SK-N-SH treated with all-trans-retinoic acid at 6 μM for 48 hours (cell line): ENCODE results near the gene SLC44A2.

Experiments
- ATAC-seq: fragments of 200-7000 bp; cut with Tn5 transposase; 3 replicates; pipeline ENCODE4 v1.9.1; 2020; ENCODE audit warnings: mild to moderate bottlenecking, moderate library complexity
- ARNTL ChIP-seq: fragments of 450-650 bp; formaldehyde crosslinking; IDR thresholded peaks from 2 replicates; pipeline ENCODE4 v1.5.0; 2020; ENCODE audit warnings: low read depth, mild to moderate bottlenecking, moderate library complexity, borderline replicate concordance
- BACH2 ChIP-seq: fragments of 250-450 bp; sonication (Bioruptor Pico); IDR thresholded peaks from 2 replicates; pipeline ENCODE4 v1.9.0; 2021; ENCODE audit warnings: mild to moderate bottlenecking, borderline replicate concordance
- CSDC2 ChIP-seq: fragments of 250-450 bp; sonication (Bioruptor Pico); IDR thresholded peaks from 2 replicates; pipeline ENCODE4 v1.5.0; 2020; ENCODE audit warnings: mild to moderate bottlenecking, moderate library complexity
- ESRRG ChIP-seq: fragments of 250-450 bp; sonication (Bioruptor Pico); IDR thresholded peaks from 2 replicates; pipeline ENCODE4 v1.6.1; 2021; ENCODE audit warnings: mild to moderate bottlenecking
- GLIS3 ChIP-seq: fragments of 250-450 bp; sonication (Bioruptor Pico); IDR thresholded peaks from 2 replicates; pipeline ENCODE4 v1.5.0; 2020; ENCODE audit warnings: mild to moderate bottlenecking, moderate library complexity
- ISL1 ChIP-seq: fragments of 250-450 bp; sonication (Bioruptor Pico); IDR thresholded peaks from 2 replicates; pipeline ENCODE4 v2.1.2; 2022; ENCODE audit warnings: mild to moderate bottlenecking, moderate library complexity
- OSR1 ChIP-seq: fragments of 250-450 bp; sonication (Bioruptor Pico); IDR thresholded peaks from 2 replicates; pipeline ENCODE4 v1.8.0; 2022; ENCODE audit warnings: moderate library complexity, mild to moderate bottlenecking, inconsistent platforms
- PPARA ChIP-seq: fragments of 250-450 bp; sonication (Bioruptor Pico); IDR thresholded peaks from 2 replicates; pipeline ENCODE4 v1.5.0; 2020; ENCODE audit warnings: mild to moderate bottlenecking, borderline replicate concordance
- SNAI2 ChIP-seq: fragments of 250-450 bp; sonication (Bioruptor Pico); IDR thresholded peaks from 2 replicates; pipeline ENCODE4 v1.5.0; 2020; ENCODE audit warnings: mild to moderate bottlenecking, moderate library complexity
- TCF4 ChIP-seq: fragments of 250-450 bp; sonication (Bioruptor Pico); IDR thresholded peaks from 2 replicates; pipeline ENCODE4 v1.8.0; 2021; ENCODE audit warnings: mild to moderate bottlenecking, moderate library complexity, borderline replicate concordance
- TOX ChIP-seq: fragments of 250-450 bp; sonication (Bioruptor Pico); IDR thresholded peaks from 2 replicates; pipeline ENCODE4 v1.8.0; 2021; ENCODE audit warnings: mild to moderate bottlenecking, moderate library complexity, borderline replicate concordance
- ZC3H10 ChIP-seq: fragments of 250-450 bp; sonication (Bioruptor Pico); IDR thresholded peaks from 2 replicates; pipeline ENCODE4 v1.5.1; 2021; ENCODE audit warnings: mild to moderate bottlenecking, moderate library complexity
- ZFP3 ChIP-seq: fragments of 250-450 bp; sonication (Bioruptor Pico); IDR thresholded peaks from 2 replicates; pipeline ENCODE4 v1.5.0; 2020; ENCODE audit warnings: mild to moderate bottlenecking, moderate library complexity
- ZFP30 ChIP-seq: fragments of 450-650 bp; formaldehyde crosslinking; IDR thresholded peaks from 2 replicates; pipeline ENCODE4 v1.5.0; 2022; ENCODE audit warnings: mild to moderate bottlenecking, moderate library complexity
- ZNF565 ChIP-seq: fragments of 450-650 bp; formaldehyde crosslinking; conservative IDR thresholded peaks from 2 replicates; pipeline ENCODE4 v1.5.0; 2020; ENCODE audit warnings: low read depth, mild to moderate bottlenecking, moderate library complexity
- ZNF70 ChIP-seq: fragments of 450-650 bp; formaldehyde crosslinking; IDR thresholded peaks from 2 replicates; pipeline ENCODE4 v1.5.0; 2020; ENCODE audit warnings: mild to moderate bottlenecking, moderate library complexity
- ZNF8 ChIP-seq: fragments of 450-650 bp; formaldehyde crosslinking; IDR thresholded peaks from 2 replicates; pipeline ENCODE4 v1.5.0; 2020; ENCODE audit warnings: mild to moderate bottlenecking, moderate library complexity
- TF ChIP-seq, protein P1 (sequence below): fragments of 250-450 bp; sonication (Bioruptor Pico); IDR thresholded peaks from 2 replicates; pipeline ENCODE4 v1.8.0; 2021; ENCODE audit warnings: low read depth, mild to moderate bottlenecking, moderate library complexity, borderline replicate concordance
- TF ChIP-seq, protein P2 (sequence below): fragments of 250-450 bp; sonication (Bioruptor Pico); IDR thresholded peaks from 2 replicates; pipeline ENCODE4 v1.5.1; 2020; ENCODE audit warnings: low read depth, mild to moderate bottlenecking, moderate library complexity
- TF ChIP-seq, protein P3 (sequence below): fragments of 250-450 bp; sonication (Bioruptor Pico); IDR thresholded peaks from 2 replicates; pipeline ENCODE4 v1.5.0; 2020; ENCODE audit warnings: mild to moderate bottlenecking, moderate library complexity
- TF ChIP-seq, protein P4 (sequence below): fragments of 250-450 bp; sonication (Bioruptor Pico); IDR thresholded peaks from 2 replicates; pipeline ENCODE4 v1.5.1; 2021; ENCODE audit warnings: mild to moderate bottlenecking, moderate library complexity
- TF ChIP-seq, protein P5 (sequence below): fragments of 250-450 bp; sonication (Bioruptor Pico); IDR thresholded peaks from 2 replicates; pipeline ENCODE4 v1.8.0; 2020; ENCODE audit warnings: mild to moderate bottlenecking, moderate library complexity, borderline replicate concordance

The SLC44A2 gene

DNA sequence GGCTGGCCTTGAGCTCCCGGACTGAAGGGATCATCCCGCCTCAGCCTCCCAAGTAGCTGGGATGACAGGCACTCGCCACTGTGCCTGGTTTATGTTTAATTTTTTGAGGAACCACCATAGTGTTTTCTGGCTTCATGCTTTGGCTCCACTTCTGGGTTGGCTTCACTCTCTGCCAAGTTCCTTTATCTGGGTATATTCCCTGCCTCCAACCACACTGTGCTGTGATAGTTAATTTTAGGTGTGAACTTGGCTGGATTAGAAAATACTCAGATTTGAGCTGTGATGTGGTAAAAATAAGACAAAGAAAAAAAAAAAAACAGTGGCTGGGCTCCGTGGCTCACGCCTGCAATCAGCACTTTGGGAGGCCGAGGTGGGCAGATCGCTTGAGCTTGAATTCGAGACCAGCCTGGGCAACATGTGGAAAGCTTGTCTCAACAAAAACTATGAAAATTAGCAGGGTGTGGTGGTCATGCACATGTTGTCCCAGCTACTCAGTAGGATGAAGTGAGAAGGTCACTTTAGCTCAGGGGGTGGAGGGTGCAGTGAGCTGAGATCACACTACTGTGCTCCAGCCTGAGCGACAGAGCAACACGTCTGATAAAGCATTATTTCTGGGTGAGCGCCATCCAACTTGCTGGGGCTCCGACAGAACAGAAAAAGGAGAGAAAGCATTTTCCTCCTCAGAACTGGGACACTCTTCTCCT lies 21.3 kb downstream of the SLC44A2 start (continued):
- TF ChIP-seq, protein P1, sequence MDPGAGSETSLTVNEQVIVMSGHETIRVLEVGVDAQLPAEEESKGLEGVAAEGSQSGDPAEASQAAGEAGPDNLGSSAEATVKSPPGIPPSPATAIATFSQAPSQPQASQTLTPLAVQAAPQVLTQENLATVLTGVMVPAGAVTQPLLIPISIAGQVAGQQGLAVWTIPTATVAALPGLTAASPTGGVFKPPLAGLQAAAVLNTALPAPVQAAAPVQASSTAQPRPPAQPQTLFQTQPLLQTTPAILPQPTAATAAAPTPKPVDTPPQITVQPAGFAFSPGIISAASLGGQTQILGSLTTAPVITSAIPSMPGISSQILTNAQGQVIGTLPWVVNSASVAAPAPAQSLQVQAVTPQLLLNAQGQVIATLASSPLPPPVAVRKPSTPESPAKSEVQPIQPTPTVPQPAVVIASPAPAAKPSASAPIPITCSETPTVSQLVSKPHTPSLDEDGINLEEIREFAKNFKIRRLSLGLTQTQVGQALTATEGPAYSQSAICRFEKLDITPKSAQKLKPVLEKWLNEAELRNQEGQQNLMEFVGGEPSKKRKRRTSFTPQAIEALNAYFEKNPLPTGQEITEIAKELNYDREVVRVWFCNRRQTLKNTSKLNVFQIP (CRISPR knock-in tag) = no peak
- TF ChIP-seq, all 23 proteins: peak for 0

DNA sequence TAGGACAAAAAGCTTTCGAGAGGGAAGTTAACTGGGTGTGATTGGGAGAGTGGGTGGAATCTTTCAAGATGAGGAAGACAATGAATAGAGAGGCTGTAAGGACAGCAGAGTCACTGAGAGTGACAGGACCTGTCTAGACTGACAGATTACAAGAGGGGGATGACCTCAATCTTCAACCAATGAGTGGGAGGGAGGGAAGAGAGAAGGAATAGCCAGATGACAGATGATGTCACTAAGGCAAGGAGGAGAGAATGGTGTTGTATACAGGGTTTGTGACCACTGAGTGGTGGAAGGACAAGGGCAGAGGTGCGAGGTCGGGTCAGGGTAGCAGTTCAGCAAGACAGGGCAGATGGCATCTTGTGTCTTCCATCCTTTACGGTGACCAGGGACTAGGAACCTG lies 23.0 kb downstream of the SLC44A2 start:
- TF ChIP-seq CSDC2 (CRISPR knock-in tag) = no peak
- no peak for TF ChIP-seq ZNF70 (CRISPR knock-in tag)
- TF ChIP-seq TCF4 (CRISPR knock-in tag) = no peak
- TF ChIP-seq ZC3H10 (CRISPR knock-in tag) = no peak
- TF ChIP-seq ESRRG (CRISPR knock-in tag) = no peak
- TF ChIP-seq, protein P2, sequence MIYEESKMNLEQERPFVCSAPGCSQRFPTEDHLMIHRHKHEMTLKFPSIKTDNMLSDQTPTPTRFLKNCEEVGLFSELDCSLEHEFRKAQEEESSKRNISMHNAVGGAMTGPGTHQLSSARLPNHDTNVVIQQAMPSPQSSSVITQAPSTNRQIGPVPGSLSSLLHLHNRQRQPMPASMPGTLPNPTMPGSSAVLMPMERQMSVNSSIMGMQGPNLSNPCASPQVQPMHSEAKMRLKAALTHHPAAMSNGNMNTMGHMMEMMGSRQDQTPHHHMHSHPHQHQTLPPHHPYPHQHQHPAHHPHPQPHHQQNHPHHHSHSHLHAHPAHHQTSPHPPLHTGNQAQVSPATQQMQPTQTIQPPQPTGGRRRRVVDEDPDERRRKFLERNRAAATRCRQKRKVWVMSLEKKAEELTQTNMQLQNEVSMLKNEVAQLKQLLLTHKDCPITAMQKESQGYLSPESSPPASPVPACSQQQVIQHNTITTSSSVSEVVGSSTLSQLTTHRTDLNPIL (CRISPR knock-in tag) = no peak
- TF ChIP-seq, protein P3, sequence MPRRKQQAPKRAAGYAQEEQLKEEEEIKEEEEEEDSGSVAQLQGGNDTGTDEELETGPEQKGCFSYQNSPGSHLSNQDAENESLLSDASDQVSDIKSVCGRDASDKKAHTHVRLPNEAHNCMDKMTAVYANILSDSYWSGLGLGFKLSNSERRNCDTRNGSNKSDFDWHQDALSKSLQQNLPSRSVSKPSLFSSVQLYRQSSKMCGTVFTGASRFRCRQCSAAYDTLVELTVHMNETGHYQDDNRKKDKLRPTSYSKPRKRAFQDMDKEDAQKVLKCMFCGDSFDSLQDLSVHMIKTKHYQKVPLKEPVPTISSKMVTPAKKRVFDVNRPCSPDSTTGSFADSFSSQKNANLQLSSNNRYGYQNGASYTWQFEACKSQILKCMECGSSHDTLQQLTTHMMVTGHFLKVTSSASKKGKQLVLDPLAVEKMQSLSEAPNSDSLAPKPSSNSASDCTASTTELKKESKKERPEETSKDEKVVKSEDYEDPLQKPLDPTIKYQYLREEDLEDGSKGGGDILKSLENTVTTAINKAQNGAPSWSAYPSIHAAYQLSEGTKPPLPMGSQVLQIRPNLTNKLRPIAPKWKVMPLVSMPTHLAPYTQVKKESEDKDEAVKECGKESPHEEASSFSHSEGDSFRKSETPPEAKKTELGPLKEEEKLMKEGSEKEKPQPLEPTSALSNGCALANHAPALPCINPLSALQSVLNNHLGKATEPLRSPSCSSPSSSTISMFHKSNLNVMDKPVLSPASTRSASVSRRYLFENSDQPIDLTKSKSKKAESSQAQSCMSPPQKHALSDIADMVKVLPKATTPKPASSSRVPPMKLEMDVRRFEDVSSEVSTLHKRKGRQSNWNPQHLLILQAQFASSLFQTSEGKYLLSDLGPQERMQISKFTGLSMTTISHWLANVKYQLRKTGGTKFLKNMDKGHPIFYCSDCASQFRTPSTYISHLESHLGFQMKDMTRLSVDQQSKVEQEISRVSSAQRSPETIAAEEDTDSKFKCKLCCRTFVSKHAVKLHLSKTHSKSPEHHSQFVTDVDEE (CRISPR knock-in tag) = no peak
- no peak for TF ChIP-seq ZNF565 (CRISPR knock-in tag)
- TF ChIP-seq, protein P4, sequence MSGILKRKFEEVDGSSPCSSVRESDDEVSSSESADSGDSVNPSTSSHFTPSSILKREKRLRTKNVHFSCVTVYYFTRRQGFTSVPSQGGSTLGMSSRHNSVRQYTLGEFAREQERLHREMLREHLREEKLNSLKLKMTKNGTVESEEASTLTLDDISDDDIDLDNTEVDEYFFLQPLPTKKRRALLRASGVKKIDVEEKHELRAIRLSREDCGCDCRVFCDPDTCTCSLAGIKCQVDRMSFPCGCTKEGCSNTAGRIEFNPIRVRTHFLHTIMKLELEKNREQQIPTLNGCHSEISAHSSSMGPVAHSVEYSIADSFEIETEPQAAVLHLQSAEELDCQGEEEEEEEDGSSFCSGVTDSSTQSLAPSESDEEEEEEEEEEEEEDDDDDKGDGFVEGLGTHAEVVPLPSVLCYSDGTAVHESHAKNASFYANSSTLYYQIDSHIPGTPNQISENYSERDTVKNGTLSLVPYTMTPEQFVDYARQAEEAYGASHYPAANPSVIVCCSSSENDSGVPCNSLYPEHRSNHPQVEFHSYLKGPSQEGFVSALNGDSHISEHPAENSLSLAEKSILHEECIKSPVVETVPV = no peak
- TF ChIP-seq ZNF8 = no peak
- no peak for TF ChIP-seq ZFP30 (CRISPR knock-in tag)
- TF ChIP-seq, protein P1 (CRISPR knock-in tag) = no peak
- no peak for TF ChIP-seq ISL1 (CRISPR knock-in tag)
- TF ChIP-seq BACH2 (CRISPR knock-in tag) = no peak
- no peak for TF ChIP-seq TOX (CRISPR knock-in tag)
- TF ChIP-seq, protein P5, sequence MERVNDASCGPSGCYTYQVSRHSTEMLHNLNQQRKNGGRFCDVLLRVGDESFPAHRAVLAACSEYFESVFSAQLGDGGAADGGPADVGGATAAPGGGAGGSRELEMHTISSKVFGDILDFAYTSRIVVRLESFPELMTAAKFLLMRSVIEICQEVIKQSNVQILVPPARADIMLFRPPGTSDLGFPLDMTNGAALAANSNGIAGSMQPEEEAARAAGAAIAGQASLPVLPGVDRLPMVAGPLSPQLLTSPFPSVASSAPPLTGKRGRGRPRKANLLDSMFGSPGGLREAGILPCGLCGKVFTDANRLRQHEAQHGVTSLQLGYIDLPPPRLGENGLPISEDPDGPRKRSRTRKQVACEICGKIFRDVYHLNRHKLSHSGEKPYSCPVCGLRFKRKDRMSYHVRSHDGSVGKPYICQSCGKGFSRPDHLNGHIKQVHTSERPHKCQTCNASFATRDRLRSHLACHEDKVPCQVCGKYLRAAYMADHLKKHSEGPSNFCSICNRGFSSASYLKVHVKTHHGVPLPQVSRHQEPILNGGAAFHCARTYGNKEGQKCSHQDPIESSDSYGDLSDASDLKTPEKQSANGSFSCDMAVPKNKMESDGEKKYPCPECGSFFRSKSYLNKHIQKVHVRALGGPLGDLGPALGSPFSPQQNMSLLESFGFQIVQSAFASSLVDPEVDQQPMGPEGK = no peak
- no peak for TF ChIP-seq ZFP3 (CRISPR knock-in tag)
- TF ChIP-seq GLIS3 = no peak
- no peak for TF ChIP-seq ARNTL
- no peak for TF ChIP-seq SNAI2
- no peak for ATAC-seq

DNA sequence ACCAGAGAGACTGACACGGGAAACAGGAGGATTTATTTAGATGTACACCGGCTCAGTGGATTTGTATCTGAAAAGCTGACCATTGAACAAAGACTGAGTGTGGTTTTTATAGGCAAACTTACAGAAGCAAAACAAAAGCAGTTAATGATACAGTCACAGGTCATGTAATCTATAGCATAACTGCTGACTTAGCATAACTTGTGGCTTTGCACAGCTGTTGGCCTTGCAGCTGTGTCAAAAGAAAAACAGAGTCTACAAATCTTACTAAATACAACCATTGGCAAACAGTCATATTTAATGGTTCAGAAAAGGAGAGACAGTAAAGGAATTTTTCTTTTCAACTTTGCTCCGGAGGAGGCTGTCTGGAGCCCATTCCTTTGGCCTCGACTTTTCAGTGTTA lies 26.5 kb downstream of the SLC44A2 start:
- no peak for ATAC-seq
- TF ChIP-seq TOX (CRISPR knock-in tag) = no peak
- no peak for TF ChIP-seq ZNF70 (CRISPR knock-in tag)
- no peak for TF ChIP-seq OSR1 (CRISPR knock-in tag)
- TF ChIP-seq ZNF565 (CRISPR knock-in tag) = no peak
- TF ChIP-seq ARNTL = no peak
- no peak for TF ChIP-seq ZFP30 (CRISPR knock-in tag)
- TF ChIP-seq, protein P3 (CRISPR knock-in tag) = no peak
- TF ChIP-seq PPARA (CRISPR knock-in tag) = no peak
- TF ChIP-seq, protein P1 (CRISPR knock-in tag) = no peak
